Smooth muscle cell (in vitro differentiated cells): ENCODE measurements around the gene LOXL1. TPM values are rescaled to one million over a fixed set of nuclear protein-coding genes. Genes with fewer than 3 reads are reported as not detected.

ENCODE experiments used
- DNase-seq: peaks from one replicate; lab custom pipeline; 2025; ENCODE audit not compliant: unreplicated experiment; lab: John Stamatoyannopoulos, UW
- H2AFZ ChIP-seq: fragments of 200-600 bp; sonication (generic); 2 replicates; pipeline ENCODE4 v1.6.0; 2016; ENCODE audit warnings: antibody characterized with exemption, low read depth, mild to moderate bottlenecking
- H3F3A ChIP-seq: fragments of 200-600 bp; sonication (generic); 2 replicates; pipeline ENCODE4 v1.6.0; 2017; ENCODE audit warnings: antibody characterized with exemption, low read depth
- H3K27ac ChIP-seq: fragments of 200-600 bp; sonication (generic); 2 replicates; pipeline ENCODE4 v1.5.1; 2016; ENCODE audit warnings: low read depth, mild to moderate bottlenecking
- H3K27me3 ChIP-seq: fragments of 200-600 bp; sonication (generic); 2 replicates; pipeline ENCODE4 v1.6.1; 2016; ENCODE audit warnings: low read depth, mild to moderate bottlenecking
- H3K36me3 ChIP-seq: fragments of 200-600 bp; sonication (generic); 2 replicates; pipeline ENCODE4 v1.5.1; 2016; ENCODE audit warnings: low read depth
- H3K4me1 ChIP-seq: fragments of 200-600 bp; sonication (generic); 2 replicates; pipeline ENCODE4 v1.5.1; 2016; ENCODE audit warnings: low read depth
- H3K4me2 ChIP-seq: fragments of 200-600 bp; sonication (generic); 2 replicates; pipeline ENCODE4 v1.6.0; 2016; ENCODE audit warnings: mild to moderate bottlenecking
- H3K4me3 ChIP-seq: fragments of 200-600 bp; sonication (generic); 2 replicates; pipeline ENCODE4 v1.5.1; 2016; ENCODE audit warnings: mild to moderate bottlenecking
- H3K79me2 ChIP-seq: fragments of 200-600 bp; sonication (generic); 2 replicates; pipeline ENCODE4 v1.6.0; 2016; ENCODE audit warnings: low read depth, mild to moderate bottlenecking
- H3K9ac ChIP-seq: fragments of 200-600 bp; sonication (generic); 2 replicates; pipeline ENCODE4 v1.6.0; 2016; ENCODE audit warnings: low read depth
- H3K9me3 ChIP-seq: fragments of 200-600 bp; sonication (generic); replicated peaks from 2 replicates; pipeline ENCODE4 v1.5.1; 2016; ENCODE audit warnings: low read depth
- H4K20me1 ChIP-seq: fragments of 200-600 bp; sonication (generic); 2 replicates; pipeline ENCODE4 v1.6.0; 2016; ENCODE audit warnings: low read depth
- WGBS: methylation state at CpG from one replicate; pipeline ENCODE4 v1.1.7; 2016; ENCODE audit warnings: low lambda C conversion rate; 5-methylcytosine and 5-hydroxymethylcytosine counted together
- polyA plus RNA-seq: library from polyadenylated mRNA; unstranded; fragments of >200 nt; fragmentation: Nextera tagmentation; extraction: Ambion mirVana; gene quantifications from 2 replicates; pipeline ENCODE4 v1.2.1, GENCODE V29; 2016
- total RNA-seq: library from RNA; depleted of rRNA; stranded (reverse); fragments of >200 nt; gene quantifications from 2 replicates; pipeline ENCODE4 v1.2.3, GENCODE V29; 2014
- TF ChIP-seq, protein P1 (sequence below): fragments of 200-600 bp; sonication (generic); IDR thresholded peaks from 2 replicates; pipeline ENCODE4 v1.5.1; 2017; ENCODE audit warnings: borderline replicate concordance, mild to moderate bottlenecking, antibody characterized with exemption; ENCODE audit not compliant: insufficient read depth, poor library complexity, severe bottlenecking

The LOXL1 gene
- total and polyA plus RNA-seq, 2 experiments from 2014 or later, result 252 to 899 TPM

DNA sequence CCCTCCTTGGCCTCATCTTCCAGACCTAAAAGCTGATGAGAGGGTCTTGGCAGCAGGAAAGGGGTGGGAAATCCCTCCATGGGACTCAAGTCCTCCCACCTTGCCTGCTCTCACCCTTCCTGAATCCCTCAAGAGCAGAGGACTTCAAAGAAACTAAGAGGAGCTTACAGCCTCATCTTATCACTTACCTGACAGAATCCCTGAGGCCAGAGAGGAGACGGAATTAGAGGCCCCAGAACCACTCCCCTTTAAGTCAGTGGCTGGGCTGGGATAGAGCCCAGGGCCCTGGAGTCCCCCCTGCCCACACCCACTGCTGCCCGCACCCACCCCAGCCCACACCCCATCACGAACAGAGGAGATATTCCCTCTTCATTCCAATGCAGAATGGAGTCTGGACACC, 15.2 kb downstream of the LOXL1 start:
- WGBS, result 49% methylated on average over 3 of the region's 3 CpGs
- no peak overlapping the region for H2AFZ ChIP-seq
- H3K27me3 ChIP-seq, result no peaks in the 10 kb centered on the region
- peak overlapping the region; percentile 86 for H3K9ac ChIP-seq
- peaks cover 37% of the 10 kb centered on the region for H3K4me1 ChIP-seq
- no peak overlapping the region for H3K4me3 ChIP-seq
- peaks cover 58% of the 10 kb centered on the region for H3F3A ChIP-seq
- no peaks in the 10 kb centered on the region for H4K20me1 ChIP-seq
- DNase-seq, result no peak
- TF ChIP-seq, protein P1, sequence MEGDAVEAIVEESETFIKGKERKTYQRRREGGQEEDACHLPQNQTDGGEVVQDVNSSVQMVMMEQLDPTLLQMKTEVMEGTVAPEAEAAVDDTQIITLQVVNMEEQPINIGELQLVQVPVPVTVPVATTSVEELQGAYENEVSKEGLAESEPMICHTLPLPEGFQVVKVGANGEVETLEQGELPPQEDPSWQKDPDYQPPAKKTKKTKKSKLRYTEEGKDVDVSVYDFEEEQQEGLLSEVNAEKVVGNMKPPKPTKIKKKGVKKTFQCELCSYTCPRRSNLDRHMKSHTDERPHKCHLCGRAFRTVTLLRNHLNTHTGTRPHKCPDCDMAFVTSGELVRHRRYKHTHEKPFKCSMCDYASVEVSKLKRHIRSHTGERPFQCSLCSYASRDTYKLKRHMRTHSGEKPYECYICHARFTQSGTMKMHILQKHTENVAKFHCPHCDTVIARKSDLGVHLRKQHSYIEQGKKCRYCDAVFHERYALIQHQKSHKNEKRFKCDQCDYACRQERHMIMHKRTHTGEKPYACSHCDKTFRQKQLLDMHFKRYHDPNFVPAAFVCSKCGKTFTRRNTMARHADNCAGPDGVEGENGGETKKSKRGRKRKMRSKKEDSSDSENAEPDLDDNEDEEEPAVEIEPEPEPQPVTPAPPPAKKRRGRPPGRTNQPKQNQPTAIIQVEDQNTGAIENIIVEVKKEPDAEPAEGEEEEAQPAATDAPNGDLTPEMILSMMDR, result no peak
- no peaks in the 10 kb centered on the region for H3K36me3 ChIP-seq
- H3K9me3 ChIP-seq, result no peaks in the 10 kb centered on the region
- peaks cover 24% of the 10 kb centered on the region for H3K79me2 ChIP-seq
- H3K4me2 ChIP-seq, result peak overlapping the region; percentile 57
- peak overlapping the region; percentile 96 for H3K27ac ChIP-seq

DNA sequence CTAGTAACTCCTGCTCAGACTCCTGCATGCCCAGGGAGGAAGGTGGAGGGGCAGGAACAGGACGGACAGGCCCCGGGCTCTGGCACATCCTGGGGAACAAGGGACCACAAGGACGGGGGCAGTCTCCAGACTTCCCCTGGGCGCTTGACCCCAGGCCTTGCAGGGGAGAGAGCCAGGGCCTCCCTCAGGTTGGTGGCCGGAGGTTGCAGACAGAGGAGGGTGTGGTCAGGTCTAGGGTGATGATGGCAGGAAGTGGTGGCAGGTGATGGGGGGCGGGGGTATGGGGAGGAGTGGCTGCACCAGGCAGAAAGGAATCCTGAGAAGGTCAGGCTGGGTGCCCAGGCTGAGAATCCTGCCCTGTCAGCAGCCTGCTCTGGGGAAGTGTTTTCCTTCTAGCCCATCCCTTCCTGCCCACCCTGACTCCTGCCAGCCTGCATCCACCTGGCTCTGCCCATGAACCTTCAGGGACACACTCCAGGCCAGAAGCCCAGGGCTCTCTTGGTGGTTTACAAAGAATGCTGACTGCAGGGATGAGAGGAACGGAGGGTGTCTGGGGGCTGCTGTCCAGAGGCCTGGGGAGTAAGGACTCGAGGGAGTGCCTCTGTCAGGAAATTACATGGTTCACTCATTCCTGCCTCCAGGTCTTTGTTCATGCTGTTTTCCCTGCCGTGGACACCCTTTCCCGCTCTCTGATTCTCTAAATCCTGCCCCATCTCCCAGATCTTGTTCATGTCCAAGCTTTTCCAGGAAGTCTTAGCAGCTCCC, 15.8 kb downstream of the LOXL1 start:
- WGBS, result 48% methylated on average over 10 of the region's 10 CpGs
- Histone ChIP-seq H4K20me1 (no peaks in the 10 kb centered on the region), H3K9me3 (no peaks in the 10 kb centered on the region), H3K4me3 (no peak overlapping the region), H3F3A (peaks cover 58% of the 10 kb centered on the region), H3K79me2 (peaks cover 19% of the 10 kb centered on the region), H3K27ac (peak overlapping the region; percentile 96), H2AFZ (no peak overlapping the region), H3K4me2 (peak overlapping the region; percentile 57), H3K9ac (peak overlapping the region; percentile 86), H3K27me3 (no peaks in the 10 kb centered on the region), H3K36me3 (no peaks in the 10 kb centered on the region), H3K4me1 (peaks cover 37% of the 10 kb centered on the region)
- TF ChIP-seq, protein P1, result no peak
- DNase-seq, result no peak

DNA sequence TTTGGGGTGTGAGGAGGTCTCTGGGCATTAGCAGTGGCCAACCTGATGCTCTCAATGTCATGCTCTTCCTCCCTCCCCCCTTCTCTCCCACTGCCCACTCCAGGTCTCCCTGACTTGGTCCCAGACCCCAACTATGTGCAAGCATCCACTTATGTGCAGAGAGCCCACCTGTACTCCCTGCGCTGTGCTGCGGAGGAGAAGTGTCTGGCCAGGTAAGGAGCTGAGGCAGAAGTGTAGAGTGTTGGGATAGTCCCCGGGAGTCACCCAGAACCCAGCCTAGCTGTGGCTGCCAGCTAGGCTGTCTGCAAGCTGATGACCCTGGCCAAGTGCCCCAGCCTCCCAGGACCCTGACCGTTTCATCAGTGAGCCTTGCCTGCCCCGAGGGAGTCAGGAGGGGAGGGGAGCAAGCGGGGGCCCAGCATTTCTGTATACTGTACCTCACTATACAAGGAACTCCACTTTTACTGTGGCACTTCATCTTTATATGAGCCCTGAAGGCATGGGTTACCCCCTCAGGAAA, 16.5 kb downstream of the LOXL1 start:
- no peak overlapping the region for H3K4me3 ChIP-seq
- H3K9ac ChIP-seq, result peak overlapping the region; percentile 12
- no peaks in the 10 kb centered on the region for H3K27me3 ChIP-seq
- H2AFZ ChIP-seq, result no peak overlapping the region
- TF ChIP-seq, protein P1, result no peak
- H4K20me1 ChIP-seq, result no peaks in the 10 kb centered on the region
- H3K36me3 ChIP-seq, result no peaks in the 10 kb centered on the region
- no peak for DNase-seq
- WGBS, result 83% methylated on average over 6 of the region's 6 CpGs
- peaks cover 37% of the 10 kb centered on the region for H3K4me1 ChIP-seq
- H3K9me3 ChIP-seq, result no peaks in the 10 kb centered on the region
- H3K27ac ChIP-seq, result peak overlapping the region; percentile 96
- peaks cover 11% of the 10 kb centered on the region for H3K79me2 ChIP-seq
- peaks cover 58% of the 10 kb centered on the region for H3F3A ChIP-seq
- peak overlapping the region; percentile 57 for H3K4me2 ChIP-seq
